ENCODE results near the gene OSTM1. TPM values are rescaled to one million over a fixed set of nuclear protein-coding genes. Genes with fewer than 3 reads are reported as not detected.

The OSTM1 gene
- total and polyA plus RNA-seq, 2 of the 8 experiments (the other 6 are each of a cell fraction or from before 2014, with no cell fraction given): 17.7 to 26.1 TPM

GRCh38 chr6:108117427-108118358, 43.2 kb upstream of the OSTM1 start (continued):
- TF ChIP-seq FOSL1 (IDR thresholded peaks at IDR 0.05; ENCODE audit: insufficient read depth, low read depth, low read length): no peak
- no peak for TF ChIP-seq JUN (IDR thresholded peaks at IDR 0.05; ENCODE audit: low read depth, low read length)
- TF ChIP-seq RXRA (IDR thresholded peaks at IDR 0.05; ENCODE audit: insufficient read depth, low read depth, low read length): no peak
- no peak for TF ChIP-seq KDM5A (IDR thresholded peaks at IDR 0.05; ENCODE audit: low read length)
- peak; percentile 51 for TF ChIP-seq MAX (IDR thresholded peaks at IDR 0.05)
- TF ChIP-seq SAP30 (IDR thresholded peaks at IDR 0.05; ENCODE audit: insufficient read depth, insufficient replicate concordance, low read length): no peak
- peak; percentile 99 for TF ChIP-seq SUZ12 (IDR thresholded peaks at IDR 0.05; ENCODE audit: low read length)
- TF ChIP-seq, protein P1, sequence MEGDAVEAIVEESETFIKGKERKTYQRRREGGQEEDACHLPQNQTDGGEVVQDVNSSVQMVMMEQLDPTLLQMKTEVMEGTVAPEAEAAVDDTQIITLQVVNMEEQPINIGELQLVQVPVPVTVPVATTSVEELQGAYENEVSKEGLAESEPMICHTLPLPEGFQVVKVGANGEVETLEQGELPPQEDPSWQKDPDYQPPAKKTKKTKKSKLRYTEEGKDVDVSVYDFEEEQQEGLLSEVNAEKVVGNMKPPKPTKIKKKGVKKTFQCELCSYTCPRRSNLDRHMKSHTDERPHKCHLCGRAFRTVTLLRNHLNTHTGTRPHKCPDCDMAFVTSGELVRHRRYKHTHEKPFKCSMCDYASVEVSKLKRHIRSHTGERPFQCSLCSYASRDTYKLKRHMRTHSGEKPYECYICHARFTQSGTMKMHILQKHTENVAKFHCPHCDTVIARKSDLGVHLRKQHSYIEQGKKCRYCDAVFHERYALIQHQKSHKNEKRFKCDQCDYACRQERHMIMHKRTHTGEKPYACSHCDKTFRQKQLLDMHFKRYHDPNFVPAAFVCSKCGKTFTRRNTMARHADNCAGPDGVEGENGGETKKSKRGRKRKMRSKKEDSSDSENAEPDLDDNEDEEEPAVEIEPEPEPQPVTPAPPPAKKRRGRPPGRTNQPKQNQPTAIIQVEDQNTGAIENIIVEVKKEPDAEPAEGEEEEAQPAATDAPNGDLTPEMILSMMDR (IDR thresholded peaks at IDR 0.05; ENCODE audit: control extremely low read depth in 1 of 3, insufficient read depth in 1 of 3, low read depth in 1 of 3, low read length in 3 of 3): no peak
- no peak for TF ChIP-seq CREB1 (IDR thresholded peaks at IDR 0.05)
- no peak for TF ChIP-seq ATF2 (IDR thresholded peaks at IDR 0.05; ENCODE audit: low read length)
- no peak for TF ChIP-seq TEAD4 (IDR thresholded peaks at IDR 0.05; ENCODE audit: low read depth, low read length)
- TF ChIP-seq CBX5 (IDR thresholded peaks at IDR 0.05; ENCODE audit: low read depth, low read length): no peak
- TF ChIP-seq SIX5 (IDR thresholded peaks at IDR 0.05; ENCODE audit: low read depth, low read length): no peak
- no peak for TF ChIP-seq RAD21 (IDR thresholded peaks at IDR 0.05 in 1 of 2, conservative IDR thresholded peaks at IDR 0.05 in 1 of 2; ENCODE audit: low read depth in 2 of 2, low read length in 2 of 2)
- 0 out of 4 replicates have a peak, but pooled peaks of 1 of the 2 experiments have one; percentile 50 for TF ChIP-seq SIN3A (conservative IDR thresholded peaks at IDR 0.05 in 1 of 2, IDR thresholded peaks at IDR 0.05 in 1 of 2; ENCODE audit: low read depth in 1 of 2, low read length in 2 of 2)
- TF ChIP-seq, protein P2, sequence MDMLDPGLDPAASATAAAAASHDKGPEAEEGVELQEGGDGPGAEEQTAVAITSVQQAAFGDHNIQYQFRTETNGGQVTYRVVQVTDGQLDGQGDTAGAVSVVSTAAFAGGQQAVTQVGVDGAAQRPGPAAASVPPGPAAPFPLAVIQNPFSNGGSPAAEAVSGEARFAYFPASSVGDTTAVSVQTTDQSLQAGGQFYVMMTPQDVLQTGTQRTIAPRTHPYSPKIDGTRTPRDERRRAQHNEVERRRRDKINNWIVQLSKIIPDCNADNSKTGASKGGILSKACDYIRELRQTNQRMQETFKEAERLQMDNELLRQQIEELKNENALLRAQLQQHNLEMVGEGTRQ (IDR thresholded peaks at IDR 0.05; ENCODE audit: low read length): no peak
- TF ChIP-seq POLR2A (IDR thresholded peaks at IDR 0.05; ENCODE audit: control extremely low read depth in 1 of 2, low read depth in 2 of 2, low read length in 2 of 2): no peak
